HepG2 (cell line): Measurements from ENCODE around the gene MAP3K14. TPM values are rescaled to one million over a fixed set of nuclear protein-coding genes. Genes with fewer than 3 reads are reported as not detected.

Source experiments
- AKNA ChIP-seq: sonication (generic); formaldehyde crosslinking; IDR thresholded peaks from 2 replicates; pipeline ENCODE4 v1.4.0; 2020; ENCODE audit warnings: missing genetic modification reagents, borderline replicate concordance
- EED ChIP-seq: sonication (generic); formaldehyde crosslinking; IDR thresholded peaks from 2 replicates; pipeline ENCODE4 v1.5.0; 2020; ENCODE audit warnings: mild to moderate bottlenecking, missing genetic modification reagents
- HBP1 ChIP-seq: IDR thresholded peaks from 2 replicates; pipeline ENCODE4 v1.6.1; 2016; ENCODE audit warnings: low read depth, control low read depth
- HMGXB3 ChIP-seq: sonication (generic); formaldehyde crosslinking; IDR thresholded peaks from 2 replicates; pipeline ENCODE4 v1.4.0; 2020; ENCODE audit warnings: missing genetic modification reagents, borderline replicate concordance
- KDM1A ChIP-seq: IDR thresholded peaks from 2 replicates; pipeline ENCODE4 v1.6.1; 2016; ENCODE audit warnings: missing compliant biosample characterization
- MTERF4 ChIP-seq: sonication (generic); formaldehyde crosslinking; IDR thresholded peaks from 2 replicates; pipeline ENCODE4 v1.8.0; 2023; ENCODE audit warnings: mild to moderate bottlenecking, missing genetic modification reagents
- MTF2 ChIP-seq: sonication (generic); formaldehyde crosslinking; IDR thresholded peaks from 2 replicates; pipeline ENCODE4 v1.5.0; 2020; ENCODE audit warnings: missing genetic modification reagents, borderline replicate concordance
- NFKB2 ChIP-seq: sonication (generic); formaldehyde crosslinking; IDR thresholded peaks from 2 replicates; pipeline ENCODE4 v1.4.0; 2020; ENCODE audit warnings: missing genetic modification reagents, borderline replicate concordance
- PLRG1 ChIP-seq: fragments of 450-650 bp; conservative IDR thresholded peaks from 2 replicates; pipeline ENCODE4 v1.6.1; 2016
- RBM22 ChIP-seq: fragments of 200-400 bp; formaldehyde crosslinking; optimal IDR thresholded peaks from 2 replicates; pipeline ENCODE3; 2017; ENCODE audit warnings: mild to moderate bottlenecking, low read length, moderate library complexity
- SMAD9 ChIP-seq: sonication (generic); formaldehyde crosslinking; IDR thresholded peaks from 2 replicates; pipeline ENCODE4 v1.5.1; 2020; ENCODE audit warnings: mild to moderate bottlenecking, missing genetic modification reagents
- ZNF234 ChIP-seq: sonication (generic); formaldehyde crosslinking; conservative IDR thresholded peaks from 2 replicates; pipeline ENCODE4 v1.5.1; 2020; ENCODE audit warnings: mild to moderate bottlenecking, missing genetic modification reagents
- ZNF326 ChIP-seq: sonication (generic); formaldehyde crosslinking; IDR thresholded peaks from 2 replicates; pipeline ENCODE4 v1.4.0; 2020; ENCODE audit warnings: missing genetic modification reagents, borderline replicate concordance
- ZNF770 ChIP-seq: sonication (generic); formaldehyde crosslinking; IDR thresholded peaks from 2 replicates; pipeline ENCODE4 v1.5.0; 2020; ENCODE audit warnings: mild to moderate bottlenecking, missing genetic modification reagents
- polyA plus RNA-seq, 8 experiments: library from polyadenylated mRNA; depleted of rRNA in 3 of 8; stranded (reverse) in 7 of 8; unstranded in 1 of 8; fragments of >200 nt; fragmentation: Illumina TruSeq in 4 of 8; extraction: Trizol in 4 of 8; gene quantifications; 2 replicates each; pipeline versions ENCODE4 v1.2.1 to v1.2.3, GENCODE V29; 2011 to 2016; ENCODE audit warnings: low read depth in 4 of 8, missing spikeins in 1 of 8, mixed read lengths in 1 of 8; ENCODE audit not compliant: insufficient read depth in 1 of 8
- total RNA-seq, 5 experiments: library from RNA; depleted of rRNA; stranded (reverse); fragments of >200 nt; fragmentation: Illumina TruSeq; extraction: Trizol; gene quantifications; 2 replicates each; pipeline ENCODE4 v1.2.3, GENCODE V29; 2016; ENCODE audit warnings: low read depth in 1 of 5

MAP3K14 gene
- total and polyA plus RNA-seq, 2 of the 13 experiments (the other 11 are each of a cell fraction or from before 2014, with no cell fraction given), result 2.6 TPM

GRCh38 chr17:45317111-45317928 lies 500 bp upstream of the MAP3K14 start (continued):
- TF ChIP-seq RBM22 (peak; percentile 92), PLRG1 (no peak), MTERF4 (CRISPR knock-in tag) (no peak), AKNA (CRISPR knock-in tag) (no peak), EED (CRISPR knock-in tag) (no peak), KDM1A (no peak), ZNF770 (no peak), MTF2 (CRISPR knock-in tag) (no peak), ZNF234 (CRISPR knock-in tag) (no peak), ZNF326 (CRISPR knock-in tag) (no peak), HMGXB3 (CRISPR knock-in tag) (0 out of 2 replicates have a peak, but pooled peaks have one; percentile 22), SMAD9 (CRISPR knock-in tag) (no peak), NFKB2 (CRISPR knock-in tag) (peak; percentile 18; the same call in 1 of the 2 replicates), HBP1 (CRISPR knock-in tag) (0 out of 2 replicates have a peak, but pooled peaks have one; percentile 61)
